K562 (cell line): Measurements from ENCODE around the gene FRMD3.

ENCODE experiments used
- POLR2AphosphoS2 ChIP-seq: IDR thresholded peaks from 2 replicates; pipeline ENCODE4 v1.6.1; 2012; ENCODE audit warnings: low read length, improper control_type of control experiment
- TF ChIP-seq, protein P1 (sequence below): fragments of 450-650 bp; formaldehyde crosslinking; IDR thresholded peaks from 2 replicates; pipeline ENCODE4 v1.4.0; 2020; ENCODE audit warnings: mild to moderate bottlenecking, moderate library complexity

DNA sequence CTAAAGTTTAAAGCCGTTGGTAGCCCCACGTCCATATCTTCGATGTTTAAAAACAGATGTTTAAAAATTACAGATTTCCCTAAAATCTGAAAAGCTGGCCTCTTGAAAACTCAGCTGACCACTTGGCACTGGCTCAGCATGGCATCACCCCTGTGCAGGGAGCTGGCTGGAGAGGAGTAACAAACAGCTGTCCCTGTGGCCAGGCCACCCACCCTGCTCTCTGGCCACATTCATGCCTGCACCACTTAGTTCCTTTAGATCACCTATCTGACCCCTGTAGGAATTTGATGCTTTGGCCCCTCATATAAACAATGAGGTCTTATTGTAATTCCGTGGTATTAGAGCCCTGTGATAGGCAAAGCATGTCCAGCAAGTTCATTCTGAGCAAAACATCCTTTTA is 107.5 kb downstream of the FRMD3 start:
- TF ChIP-seq, protein P1, sequence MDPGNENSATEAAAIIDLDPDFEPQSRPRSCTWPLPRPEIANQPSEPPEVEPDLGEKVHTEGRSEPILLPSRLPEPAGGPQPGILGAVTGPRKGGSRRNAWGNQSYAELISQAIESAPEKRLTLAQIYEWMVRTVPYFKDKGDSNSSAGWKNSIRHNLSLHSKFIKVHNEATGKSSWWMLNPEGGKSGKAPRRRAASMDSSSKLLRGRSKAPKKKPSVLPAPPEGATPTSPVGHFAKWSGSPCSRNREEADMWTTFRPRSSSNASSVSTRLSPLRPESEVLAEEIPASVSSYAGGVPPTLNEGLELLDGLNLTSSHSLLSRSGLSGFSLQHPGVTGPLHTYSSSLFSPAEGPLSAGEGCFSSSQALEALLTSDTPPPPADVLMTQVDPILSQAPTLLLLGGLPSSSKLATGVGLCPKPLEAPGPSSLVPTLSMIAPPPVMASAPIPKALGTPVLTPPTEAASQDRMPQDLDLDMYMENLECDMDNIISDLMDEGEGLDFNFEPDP (CRISPR knock-in tag) = no peak
- TF ChIP-seq POLR2AphosphoS2 = no peak
